Esophagus squamous epithelium (tissue), 5 donors: ENCODE results near the gene LRRK2. TPM values are rescaled to one million over a fixed set of nuclear protein-coding genes. Genes with fewer than 3 reads are reported as not detected.

Experiments
- DNase-seq: peaks from one replicate; lab custom pipeline; 2025; lab: John Stamatoyannopoulos, UW
- H3K27ac ChIP-seq, 4 donors: fragments of 200-600 bp; sonication (generic); one replicate each; pipeline ENCODE4 v1.5.1; 2016 to 2019; ENCODE audit warnings: mild to moderate bottlenecking in 1 of 4
- H3K27me3 ChIP-seq, 4 donors: fragments of 200-600 bp; sonication (generic); 1 replicate in 3 of 4; 2 replicates in 1 of 4; pipeline versions ENCODE4 v1.5.1 to v1.6.0; 2017 to 2021; ENCODE audit warnings: antibody characterized with exemption in 1 of 4
- H3K36me3 ChIP-seq, 3 donors: fragments of 200-600 bp; sonication (generic); one replicate each; pipeline ENCODE4 v1.5.1; 2016 to 2019
- H3K4me1 ChIP-seq, 3 donors: fragments of 200-600 bp; sonication (generic); one replicate each; pipeline ENCODE4 v1.5.1; 2017 to 2019
- H3K4me3 ChIP-seq, 4 donors: fragments of 200-600 bp; sonication (generic); 1 replicate in 3 of 4; 2 replicates in 1 of 4; pipeline ENCODE4 v1.5.1; 2016 to 2019; ENCODE audit warnings: mild to moderate bottlenecking in 2 of 4, moderate library complexity in 1 of 4
- H3K9me3 ChIP-seq, 3 donors: fragments of 200-600 bp; sonication (generic); one replicate each; pipeline ENCODE4 v1.5.1; 2016 to 2019
- CTCF ChIP-seq, 6 experiments: fragments of 450-650 bp in 4 of 6; fragments of 200-600 bp in 2 of 6; sonication (generic) in 2 of 6; IDR thresholded peaks; one replicate each; pipeline ENCODE4 v1.5.1; 2016 to 2019; ENCODE audit warnings: antibody characterized with exemption in 6 of 6, mild to moderate bottlenecking in 4 of 6, moderate library complexity in 4 of 6
- POLR2A ChIP-seq, 4 donors: fragments of 450-650 bp; IDR thresholded peaks; one replicate each; pipeline ENCODE4 v1.6.1; 2017; ENCODE audit warnings: antibody characterized with exemption in 4 of 4, mild to moderate bottlenecking in 4 of 4, moderate library complexity in 3 of 4
- WGBS, 2 donors: methylation state at CpG; one replicate each; pipeline ENCODE4 v1.1.5; 2018; 5-methylcytosine and 5-hydroxymethylcytosine counted together
- intact Hi-C: fragments of 100-400 bp; cut with DNase I; formaldehyde crosslinking; loops from one replicate; pipeline ENCODE4 v1.15.0; 2022
- total RNA-seq, 4 donors: library from RNA; depleted of rRNA; stranded (reverse); fragments of >200 nt; gene quantifications; one replicate each; pipeline ENCODE4 v1.1.0, GENCODE V29; 2016
- donor health status: DM: yes; HTN: yes; CAD: no.

Gene LRRK2
- total RNA-seq, 4 donors from 2014 or later, result 10.9 to 21.4 (median 13.4) TPM

GRCh38 chr12:40183715-40184114 is 41.1 kb upstream of the LRRK2 start:
- intact Hi-C loops, result no loop called here
- no peak for DNase-seq
- no peaks in the 10 kb centered on the region for H3K36me3 ChIP-seq
- no peak overlapping the region for H3K27ac ChIP-seq
- H3K4me3 ChIP-seq, result no peak overlapping the region
- H3K27me3 ChIP-seq, result no peaks in the 10 kb centered on the region
- no peaks in the 10 kb centered on the region for H3K4me1 ChIP-seq
- H3K9me3 ChIP-seq, result peaks cover 0 to 6% (median 0%) of the 10 kb centered on the region in 3 donors
- TF ChIP-seq CTCF (IDR thresholded peaks at IDR 0.05), result no peak
- no peak for TF ChIP-seq POLR2A (IDR thresholded peaks at IDR 0.05)
- WGBS, 2 donors, result 79 to 100% methylated on average over 1 of the region's 1 CpG

DNA sequence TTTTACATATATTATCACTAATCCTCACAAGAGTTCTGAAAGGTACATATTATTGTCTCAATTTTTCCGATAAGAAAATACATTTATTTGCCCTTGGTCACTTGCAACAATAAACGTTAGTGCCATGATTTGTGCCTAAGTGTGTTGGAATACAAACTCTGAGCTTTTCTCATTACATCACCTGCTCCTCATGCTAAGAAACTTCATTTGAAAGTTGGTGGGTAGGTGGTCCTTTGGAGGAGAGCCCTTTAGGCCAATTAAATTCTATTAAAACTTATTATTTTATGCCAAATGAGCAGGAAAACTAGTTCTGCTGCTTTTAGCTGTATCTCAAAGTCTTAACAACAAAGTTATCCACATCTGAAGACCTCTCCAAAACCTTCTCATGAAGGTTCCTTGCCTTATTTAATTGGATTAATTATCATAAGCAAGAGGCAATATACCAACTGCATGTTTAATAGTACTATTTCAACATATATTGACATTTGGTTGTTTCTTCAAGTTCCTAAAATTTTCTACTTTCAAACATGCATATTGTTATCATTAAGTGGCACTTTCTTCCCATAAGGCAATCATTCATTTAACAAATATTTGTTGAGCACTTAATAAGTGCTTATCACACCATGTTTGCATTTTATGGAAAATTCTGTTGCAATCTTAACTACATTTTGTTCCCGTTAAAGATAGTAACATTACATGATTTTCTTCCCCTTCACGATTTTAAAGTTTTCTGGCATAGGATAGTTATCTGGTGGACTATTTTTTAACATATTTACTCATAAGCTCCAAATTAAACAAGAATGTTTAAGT is 40.1 kb upstream of the LRRK2 start:
- intact Hi-C loops, result no loop called here
- no peaks in the 10 kb centered on the region for H3K36me3 ChIP-seq
- no peak for DNase-seq
- H3K27ac ChIP-seq, result no peak overlapping the region
- 85 to 86% methylated on average over 4 of the region's 4 CpGs for WGBS, 2 donors
- peaks cover 0 to 6% (median 0%) of the 10 kb centered on the region in 3 donors for H3K9me3 ChIP-seq
- TF ChIP-seq CTCF (IDR thresholded peaks at IDR 0.05) (no peak), POLR2A (IDR thresholded peaks at IDR 0.05) (no peak)
- H3K4me1 ChIP-seq, result no peaks in the 10 kb centered on the region
- no peak overlapping the region for H3K4me3 ChIP-seq
- H3K27me3 ChIP-seq, result no peaks in the 10 kb centered on the region

DNA sequence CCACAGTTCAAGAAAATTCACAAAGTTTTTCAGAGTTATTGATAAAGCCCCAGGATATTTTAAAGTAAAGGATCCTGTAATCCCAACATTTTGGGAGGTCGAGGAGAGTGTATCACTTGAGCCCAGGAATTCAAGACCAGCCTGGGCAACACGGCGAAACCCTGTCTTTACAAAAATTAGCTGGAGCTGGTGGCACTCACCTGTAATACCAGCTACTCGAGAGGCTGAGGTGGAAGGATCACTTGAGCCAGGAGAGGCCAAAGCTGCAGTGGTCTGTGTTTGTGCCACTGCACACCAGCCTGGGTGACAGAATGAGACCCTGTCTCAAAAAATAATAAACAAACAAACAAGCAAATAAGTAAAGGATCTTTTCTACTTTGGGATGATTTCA is 39.5 kb upstream of the LRRK2 start:
- WGBS, 2 donors, result 66 to 73% methylated on average over 4 of the region's 4 CpGs
- Histone ChIP-seq H3K27me3 (no peaks in the 10 kb centered on the region), H3K4me3 (no peak overlapping the region), H3K27ac (no peak overlapping the region), H3K4me1 (no peaks in the 10 kb centered on the region), H3K9me3 (peaks cover 0 to 4% (median 0%) of the 10 kb centered on the region in 3 donors), H3K36me3 (no peaks in the 10 kb centered on the region)
- no peak for DNase-seq
- TF ChIP-seq CTCF (IDR thresholded peaks at IDR 0.05) (no peak), POLR2A (IDR thresholded peaks at IDR 0.05) (no peak)
- intact Hi-C loops, result no loop called here

DNA sequence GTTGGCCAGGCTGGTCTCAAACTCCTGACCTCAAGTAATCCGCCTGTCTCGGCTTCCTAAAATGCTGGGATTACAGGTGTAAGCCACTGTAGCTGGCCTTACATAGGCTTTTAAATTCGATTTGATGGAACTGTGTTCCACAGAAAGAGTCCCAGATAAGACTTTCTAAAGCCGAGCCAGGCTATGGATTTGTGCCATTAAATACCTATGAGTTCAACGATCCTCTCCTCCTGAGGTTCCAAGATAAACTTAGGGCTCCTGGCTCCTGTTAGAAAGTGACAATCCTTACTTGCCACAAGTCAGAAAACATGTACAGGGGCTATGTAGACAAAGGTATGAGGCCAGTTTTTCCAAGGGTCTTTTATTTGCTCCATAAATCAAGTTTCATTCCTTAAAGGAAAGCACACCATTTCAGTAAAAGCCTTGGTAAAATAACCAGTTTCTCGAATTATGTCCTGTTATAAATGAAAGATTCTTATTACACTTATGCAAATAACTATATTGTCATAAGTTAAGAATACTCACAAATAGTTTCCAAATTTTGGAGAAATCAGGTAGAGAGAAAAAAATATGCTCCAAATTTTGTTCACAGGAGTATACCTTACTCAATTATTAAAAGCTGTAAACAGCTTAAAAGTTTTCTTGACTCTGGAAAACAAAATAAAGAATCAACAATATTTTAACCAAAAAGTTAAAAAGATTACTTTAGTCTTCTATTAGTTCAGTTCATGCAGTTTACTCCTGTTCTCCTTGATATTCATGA is 36.1 kb upstream of the LRRK2 start:
- Histone ChIP-seq H3K4me1 (no peaks in the 10 kb centered on the region), H3K36me3 (no peaks in the 10 kb centered on the region), H3K27ac (no peak overlapping the region), H3K9me3 (no peaks in the 10 kb centered on the region), H3K4me3 (no peak overlapping the region), H3K27me3 (no peaks in the 10 kb centered on the region)
- intact Hi-C loops, result no loop called here
- DNase-seq, result no peak
- TF ChIP-seq POLR2A (IDR thresholded peaks at IDR 0.05), result no peak
- TF ChIP-seq CTCF (IDR thresholded peaks at IDR 0.05), result no peak
- WGBS, 2 donors, result 80 to 87% methylated on average over 6 of the region's 6 CpGs

- no peaks in the 10 kb centered on the region for H3K4me1 ChIP-seq
- H3K36me3 ChIP-seq, result no peaks in the 10 kb centered on the region
- 81 to 90% methylated on average over 6 of the region's 6 CpGs for WGBS, 2 donors
- no peaks in the 10 kb centered on the region for H3K9me3 ChIP-seq
- no peak overlapping the region for H3K27ac ChIP-seq
- no peak overlapping the region for H3K4me3 ChIP-seq
- no peak for DNase-seq
- no peaks in the 10 kb centered on the region for H3K27me3 ChIP-seq
- TF ChIP-seq POLR2A (IDR thresholded peaks at IDR 0.05), result no peak
- TF ChIP-seq CTCF (IDR thresholded peaks at IDR 0.05), result no peak
- intact Hi-C loops, result no loop called here
These were observed 32.0 kb upstream of the LRRK2 start for GRCh38 chr12:40192704-40193255.
